HL-60 (cell line): ENCODE data around the gene SMG1.
"Not testable (repeated sequence)": the region's sequence is repeated elsewhere in the genome, so short reads cannot be mapped to it uniquely, and the experiment has no call there.

ENCODE experiments used
- CTCF ChIP-seq: IDR thresholded peaks from one replicate; pipeline ENCODE4 v1.5.1; 2011; ENCODE audit warnings: low read length, control low read depth, inconsistent platforms; ENCODE audit not compliant: insufficient read depth
- POLR2AphosphoS5 ChIP-seq: IDR thresholded peaks from 2 replicates; pipeline ENCODE4 v1.6.1; 2012; ENCODE audit warnings: low read depth
- REST ChIP-seq: IDR thresholded peaks from 2 replicates; pipeline ENCODE4 v1.6.1; 2012; ENCODE audit warnings: low read depth; ENCODE audit not compliant: insufficient replicate concordance

- not testable (repeated sequence) for TF ChIP-seq CTCF, POLR2AphosphoS5, REST
Observed at GRCh38 chr16:18925215-18925985, 808 bp downstream of the SMG1 start.
